ENCODE data around the gene TM4SF5. TPM values are rescaled to one million over a fixed set of nuclear protein-coding genes. Genes with fewer than 3 reads are reported as not detected.

TM4SF5 gene
- total and polyA plus RNA-seq, 10 of the 15 experiments (the other 5 are each of a cell fraction or from before 2014, with no cell fraction given) = 0.40 TPM; not detected in 9

GRCh38 chr17:4789951-4790704 lies 18.4 kb downstream of the TM4SF5 start (continued):
- 0 out of 2 replicates have a peak, but pooled peaks have one; percentile 87 for TF ChIP-seq NKRF (conservative IDR thresholded peaks at IDR 0.05)
- TF ChIP-seq IRF5 (IDR thresholded peaks at IDR 0.05; ENCODE audit: borderline replicate concordance) = no peak
- no peak for TF ChIP-seq ZNF622 (IDR thresholded peaks at IDR 0.05)
- TF ChIP-seq ZNF687 (IDR thresholded peaks at IDR 0.05) = peak; percentile 75
- TF ChIP-seq BCL3 (IDR thresholded peaks at IDR 0.05; ENCODE audit: borderline replicate concordance, insufficient read depth, low read depth, low read length, poor library complexity, severe bottlenecking) = no peak
- 0 out of 2 replicates have a peak, but pooled peaks have one; percentile 27 for TF ChIP-seq BCLAF1 (IDR thresholded peaks at IDR 0.05)
- TF ChIP-seq MXI1 (IDR thresholded peaks at IDR 0.05; ENCODE audit: low read depth, low read length) = peak; percentile 57
- no peak for TF ChIP-seq ZZZ3 (IDR thresholded peaks at IDR 0.05; ENCODE audit: control insufficient read depth, insufficient read length, low read depth)
- peak; percentile 34; the same call in 1 of the 2 replicates for TF ChIP-seq ATF7 (IDR thresholded peaks at IDR 0.05; ENCODE audit: low read depth)
- no peak for TF ChIP-seq NFYB (IDR thresholded peaks at IDR 0.05; ENCODE audit: insufficient read depth, low read depth, low read length)
- TF ChIP-seq RELA (IDR thresholded peaks at IDR 0.05; ENCODE audit: borderline replicate concordance, partially characterized antibody) = no peak
- peak; percentile 31; the same call in 1 of the 2 replicates for TF ChIP-seq EED (IDR thresholded peaks at IDR 0.05; ENCODE audit: low read depth)
- no peak for TF ChIP-seq ATF2 (IDR thresholded peaks at IDR 0.05; ENCODE audit: low read length)

Measured in GM12878 (cell line).